Activated naive CD4-positive, alpha-beta T cell treated with anti-CD3 and anti-CD28 coated beads, Interleukin-2, amount 50 U/mL, for 16 hours (primary cell): Measurements from ENCODE around the gene PPTC7.
"Not testable (repeated sequence)": the region's sequence is repeated elsewhere in the genome, so short reads cannot be mapped to it uniquely, and the experiment has no call there.

Source experiments
- DNase-seq: peaks from one replicate; pipeline ENCODE4 v3.0.0-alpha.2; 2020

Gene PPTC7

DNA sequence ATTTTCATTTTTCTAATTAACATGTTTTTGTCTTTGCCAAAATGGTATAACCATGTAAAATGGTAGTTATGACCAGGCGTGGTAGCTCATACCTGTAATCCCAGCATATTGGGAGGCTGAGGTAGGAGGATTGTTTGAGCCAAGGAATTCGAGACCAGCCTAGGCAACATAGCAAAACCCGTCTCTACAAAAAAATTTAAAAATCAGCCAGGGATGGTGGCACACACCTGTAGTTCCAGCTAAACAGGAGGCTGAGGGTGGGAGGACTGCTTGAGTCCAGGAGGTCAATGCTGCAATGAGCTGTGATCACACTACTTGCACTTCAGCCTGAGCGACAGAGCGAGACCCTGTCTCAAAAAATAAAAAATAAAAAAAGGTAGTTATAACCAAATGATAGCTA is 23.1 kb downstream of the PPTC7 start:
- DNase-seq: no peak

DNA sequence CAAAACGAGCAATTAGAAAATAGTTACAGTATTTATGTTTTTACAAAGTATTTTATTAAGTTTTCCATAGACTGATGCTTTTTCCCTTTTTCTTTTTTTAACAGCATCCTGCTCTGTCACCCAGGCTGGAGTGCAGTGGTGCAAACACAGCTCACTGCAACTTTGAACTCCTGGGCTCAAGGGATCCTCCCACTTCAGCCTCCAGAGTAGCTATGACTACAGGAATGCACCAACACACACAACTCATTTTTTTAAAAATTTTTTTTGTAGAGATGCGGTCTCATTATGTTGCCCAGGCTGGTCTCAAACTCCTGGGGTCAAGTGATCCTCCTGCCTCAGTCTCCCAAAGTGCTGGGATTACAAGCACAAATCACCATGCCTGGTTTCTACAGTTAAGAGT is 24.2 kb downstream of the PPTC7 start:
- DNase-seq: not testable (repeated sequence)

DNA sequence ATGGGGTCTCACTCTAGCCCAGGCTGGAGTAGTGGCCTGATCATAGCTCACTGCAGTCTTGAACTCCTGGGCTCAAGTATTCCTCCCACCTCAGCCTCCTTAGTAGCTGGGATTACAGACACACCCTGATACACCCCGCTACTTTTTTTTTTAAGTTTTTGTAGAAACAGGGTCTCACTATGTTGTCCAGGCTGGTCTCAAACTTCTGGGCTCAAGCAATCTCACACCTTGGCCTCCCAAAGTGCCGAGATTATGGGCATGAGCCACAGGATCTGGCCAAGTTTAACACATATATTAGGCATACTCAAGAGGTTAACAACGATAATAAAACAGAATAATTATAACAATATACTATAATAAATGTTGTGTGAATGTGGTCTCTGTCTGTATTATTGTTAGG is 25.8 kb downstream of the PPTC7 start:
- no peak for DNase-seq

DNA sequence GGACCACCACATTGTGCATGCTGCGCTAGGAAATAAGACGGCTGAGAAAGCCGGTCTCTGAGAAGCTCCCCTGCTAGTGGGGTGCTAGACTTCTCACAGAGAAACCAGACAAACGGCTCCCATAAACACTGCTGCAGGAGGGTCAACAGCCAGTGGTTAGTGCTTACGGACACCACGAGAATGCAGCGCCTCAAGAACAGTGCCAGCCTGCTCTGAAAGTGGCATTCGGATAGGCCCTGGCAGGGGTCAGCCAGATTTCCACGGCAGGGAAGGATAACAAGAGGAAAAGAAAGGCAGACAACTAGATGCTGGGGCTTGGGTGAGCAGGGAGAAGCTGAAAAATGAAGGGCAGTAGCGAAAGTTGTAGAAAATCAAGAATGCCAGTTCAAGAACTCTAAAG is 26.4 kb downstream of the PPTC7 start:
- DNase-seq: no peak

DNA sequence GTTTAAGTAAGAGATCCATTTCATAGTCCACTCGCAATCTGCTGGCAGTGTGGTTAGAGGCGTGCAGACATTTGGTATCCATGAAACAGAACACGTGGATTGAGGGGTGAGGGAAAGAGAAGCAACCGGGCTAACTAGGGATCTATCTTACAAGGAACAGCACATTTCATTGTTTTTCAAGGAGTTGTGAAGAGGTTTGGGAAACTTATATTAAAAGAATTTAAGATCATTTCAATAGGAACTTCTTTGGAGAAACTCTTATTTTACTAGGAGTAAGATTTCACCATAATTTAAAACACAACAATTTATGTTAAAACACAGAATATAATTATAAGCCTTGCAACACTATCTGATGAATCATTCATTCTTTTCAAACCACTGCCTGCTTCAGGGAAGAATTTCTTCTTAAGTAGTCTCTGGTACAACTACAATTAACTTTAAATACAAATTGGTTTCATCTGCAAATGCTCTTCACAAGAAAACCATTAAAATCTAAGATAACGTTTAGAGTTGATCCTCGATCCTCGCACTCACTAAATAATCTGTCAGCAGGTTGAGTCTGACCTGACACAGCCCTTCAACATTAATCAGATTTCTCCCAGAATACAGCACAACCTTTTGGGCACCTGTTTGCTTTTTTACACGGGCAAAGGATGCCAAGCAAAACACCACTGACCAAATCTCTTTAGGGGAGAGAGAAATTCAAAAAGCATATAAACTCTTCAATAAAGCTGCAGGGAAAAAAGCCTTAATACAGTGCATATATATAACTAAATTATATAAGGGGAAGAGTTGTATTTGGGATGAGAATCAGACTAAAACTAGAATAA is 27.3 kb downstream of the PPTC7 start:
- no peak for DNase-seq

DNA sequence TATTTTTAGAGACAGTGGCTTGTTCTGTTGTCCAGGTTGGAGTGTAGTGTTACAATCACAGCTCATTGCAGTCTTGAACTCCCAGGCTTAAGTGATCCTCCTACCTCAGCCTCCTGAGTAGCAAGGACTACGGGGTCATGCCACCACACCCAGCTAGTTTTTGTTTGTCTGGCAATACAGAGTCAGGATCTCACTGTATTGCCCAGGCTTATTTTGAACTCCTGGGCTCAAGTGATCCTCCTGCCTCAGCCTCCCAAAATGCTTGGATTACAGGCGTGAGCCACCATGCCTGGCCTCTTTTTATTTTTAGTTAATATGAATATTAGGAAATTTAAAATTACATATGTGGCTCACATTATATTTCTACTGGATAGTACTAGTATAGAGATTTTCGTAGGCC is 28.9 kb downstream of the PPTC7 start:
- DNase-seq: no peak

DNA sequence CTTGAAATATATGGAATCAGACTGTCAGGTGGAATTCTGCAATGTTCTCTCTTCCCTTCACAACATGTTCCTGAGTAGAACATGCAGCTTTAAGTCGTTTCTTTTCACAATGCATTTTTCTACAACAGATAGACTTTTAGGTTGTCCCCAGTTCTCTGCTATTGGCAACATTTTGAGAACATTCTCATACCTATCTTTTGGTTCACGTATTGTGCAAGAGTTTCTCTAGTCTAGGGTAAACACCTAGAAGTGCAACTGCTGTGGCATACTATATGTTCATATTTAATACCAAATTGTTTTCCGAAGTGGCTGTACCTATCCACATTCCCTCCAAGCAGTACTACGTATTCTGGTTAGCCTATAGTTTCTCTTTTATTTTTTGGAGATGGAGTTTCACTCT is 32.1 kb downstream of the PPTC7 start:
- no peak for DNase-seq

DNA sequence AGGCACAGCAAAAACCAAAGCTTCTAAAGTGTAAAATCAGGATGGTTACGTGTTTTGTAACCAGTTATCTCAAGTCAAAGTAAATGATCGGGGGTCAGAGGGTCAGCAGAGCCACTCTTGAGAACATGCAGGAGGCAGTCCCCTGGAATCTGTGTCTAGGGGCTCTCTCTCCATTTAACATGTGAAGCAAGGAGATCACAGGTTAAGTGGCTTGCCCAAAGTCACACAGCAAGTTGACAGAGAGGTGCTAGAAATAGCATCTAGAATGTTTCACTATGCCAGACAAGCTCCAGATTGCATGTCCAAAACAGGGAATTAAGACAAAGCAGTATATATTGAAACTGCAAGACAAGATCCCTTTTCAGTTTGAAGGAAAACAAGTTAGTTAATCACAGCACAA is 33.4 kb downstream of the PPTC7 start:
- DNase-seq: no peak

DNA sequence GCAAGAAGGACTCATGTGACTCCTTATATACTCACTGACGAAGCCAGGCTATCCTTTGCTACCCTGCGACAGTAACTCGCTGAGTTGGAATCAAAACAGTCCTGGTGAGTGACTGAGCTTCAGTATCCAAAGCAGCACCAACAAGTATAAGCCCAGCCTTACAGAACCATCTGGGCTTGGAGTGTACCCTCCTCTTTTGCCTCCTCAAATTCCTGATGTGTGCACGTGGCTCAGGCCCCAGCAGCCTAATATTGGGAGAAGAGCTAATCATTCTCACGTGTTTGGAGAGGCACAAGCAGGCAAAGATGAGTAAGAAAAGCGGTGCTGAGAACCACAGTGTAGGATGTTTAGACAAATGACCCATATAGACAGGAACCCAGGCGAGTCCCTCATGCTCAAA is 34.4 kb downstream of the PPTC7 start:
- no peak for DNase-seq

DNA sequence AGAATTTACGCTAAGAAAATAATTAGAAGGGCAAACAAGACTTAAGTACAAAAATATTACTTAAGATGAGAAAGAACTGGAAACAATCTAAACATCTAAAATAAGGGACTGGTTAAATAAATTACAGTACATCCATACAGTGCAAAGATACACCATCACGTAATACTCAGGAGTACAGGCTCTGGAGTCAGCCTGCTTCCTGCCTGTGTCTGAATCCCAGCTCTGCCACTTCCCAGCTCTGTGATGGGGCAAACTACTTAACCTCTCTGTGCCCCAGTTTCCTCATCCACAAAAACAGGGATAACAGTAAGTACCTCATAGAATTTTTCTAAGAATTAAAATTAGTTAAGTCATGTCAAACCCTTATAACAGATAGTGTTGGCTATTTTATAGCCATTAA is 36.0 kb downstream of the PPTC7 start:
- DNase-seq: no peak

DNA sequence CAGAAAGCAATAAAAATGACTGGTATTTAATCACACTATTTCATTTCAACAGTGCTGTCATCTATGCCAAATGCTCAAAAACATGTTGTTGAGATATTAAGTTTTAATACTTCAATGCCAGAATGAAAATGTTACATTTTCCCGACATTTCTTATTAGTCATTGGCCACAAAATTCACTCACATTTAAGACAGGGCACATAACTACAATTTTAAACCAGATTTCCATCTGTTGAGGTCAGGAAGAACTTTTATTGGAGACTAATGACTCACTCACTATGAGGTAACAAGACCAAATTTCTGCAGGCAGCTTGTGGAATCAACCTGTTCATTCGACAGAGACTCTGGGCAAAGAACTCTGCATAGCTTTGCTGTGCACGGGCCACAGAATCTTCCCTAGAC is 36.8 kb downstream of the PPTC7 start:
- DNase-seq: no peak

DNA sequence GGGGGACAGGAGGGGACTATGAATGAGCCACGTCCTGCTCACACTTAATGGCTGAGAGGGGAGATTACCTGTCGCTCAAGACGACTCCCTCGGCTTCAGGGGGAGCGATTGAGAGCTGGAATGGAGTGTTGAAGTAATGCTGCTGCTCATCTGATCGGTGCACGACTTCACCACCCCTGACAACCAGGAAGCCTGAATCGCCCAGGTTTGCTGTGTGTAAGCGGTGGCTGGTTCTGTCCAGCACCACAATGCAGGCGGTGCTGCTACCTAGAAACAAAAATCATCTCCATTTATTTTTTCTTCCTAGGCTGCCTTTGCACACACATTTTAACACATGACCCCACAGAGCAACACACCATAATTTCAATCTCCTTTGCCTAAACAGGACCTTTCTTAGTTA is 37.3 kb downstream of the PPTC7 start:
- no peak for DNase-seq

DNA sequence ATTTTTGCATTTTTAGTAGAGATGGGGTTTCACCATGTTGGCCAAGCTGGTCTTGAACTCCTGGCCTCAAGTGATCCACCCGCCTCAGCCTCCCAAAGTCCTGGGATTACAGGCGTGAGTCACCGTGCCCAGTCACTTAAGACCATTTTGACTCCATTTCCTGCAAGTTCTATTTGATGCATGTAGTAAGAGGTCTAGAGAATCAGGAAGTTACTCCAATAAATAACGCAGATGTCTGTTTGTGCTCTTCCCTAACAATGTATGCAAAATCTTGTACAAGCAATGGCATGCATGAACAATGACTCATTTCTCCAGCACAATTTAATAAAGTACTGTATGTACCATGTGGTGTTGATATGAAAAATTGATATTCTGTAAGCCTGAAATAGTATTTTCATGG is 37.9 kb downstream of the PPTC7 start:
- DNase-seq: not testable (repeated sequence)

DNA sequence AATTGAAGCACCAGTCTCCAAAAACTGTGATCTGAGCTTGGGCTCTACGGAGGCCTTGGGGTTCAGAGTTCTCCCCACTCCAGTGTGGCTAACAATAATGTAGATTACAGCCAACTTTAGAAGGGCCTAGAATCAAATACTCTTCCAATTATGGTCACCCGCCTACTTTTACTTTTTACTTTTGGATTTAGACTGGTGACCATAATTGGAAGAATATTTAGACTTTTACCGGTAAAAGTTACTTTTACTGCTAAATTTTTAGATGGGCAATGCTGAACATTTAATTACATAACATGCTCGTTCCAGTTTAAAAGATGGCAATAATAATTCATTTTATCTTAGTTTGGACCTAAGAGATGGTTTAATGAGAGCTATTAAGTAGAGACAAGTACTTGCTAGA is 39.2 kb downstream of the PPTC7 start:
- no peak for DNase-seq

DNA sequence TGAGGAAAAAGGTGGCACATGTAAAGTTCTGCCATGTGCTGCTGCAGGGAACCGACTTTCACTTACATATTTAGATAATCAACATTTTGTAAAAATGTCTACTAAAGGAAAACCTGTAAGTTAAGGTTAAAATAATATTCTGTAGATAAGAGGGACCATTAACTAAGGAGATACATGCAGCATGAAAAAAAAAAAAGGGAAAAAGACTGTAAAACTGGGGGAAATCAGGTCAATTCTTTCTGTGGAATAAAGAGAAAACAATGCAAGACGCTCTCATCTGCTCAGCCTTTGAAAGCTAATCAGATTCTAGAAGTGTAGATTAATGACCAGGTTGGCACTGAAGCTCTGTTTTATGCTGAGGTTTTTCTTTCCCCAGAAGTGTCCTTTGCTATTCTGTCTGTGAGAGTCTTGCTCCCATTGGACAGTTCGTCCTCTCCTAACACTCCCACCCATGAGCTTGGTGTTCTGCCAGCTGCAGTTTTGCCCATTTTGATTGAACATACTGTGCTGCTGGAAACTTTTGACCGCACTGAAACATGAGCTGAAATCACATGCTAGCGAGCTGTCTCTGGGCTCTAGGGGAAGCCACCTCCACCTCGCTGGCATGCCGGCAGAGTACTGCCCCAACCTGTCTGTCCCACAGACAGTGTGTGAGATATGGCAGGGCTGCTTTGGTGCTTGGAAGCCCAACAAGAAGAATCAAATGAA is 39.7 kb downstream of the PPTC7 start:
- DNase-seq: no peak

DNA sequence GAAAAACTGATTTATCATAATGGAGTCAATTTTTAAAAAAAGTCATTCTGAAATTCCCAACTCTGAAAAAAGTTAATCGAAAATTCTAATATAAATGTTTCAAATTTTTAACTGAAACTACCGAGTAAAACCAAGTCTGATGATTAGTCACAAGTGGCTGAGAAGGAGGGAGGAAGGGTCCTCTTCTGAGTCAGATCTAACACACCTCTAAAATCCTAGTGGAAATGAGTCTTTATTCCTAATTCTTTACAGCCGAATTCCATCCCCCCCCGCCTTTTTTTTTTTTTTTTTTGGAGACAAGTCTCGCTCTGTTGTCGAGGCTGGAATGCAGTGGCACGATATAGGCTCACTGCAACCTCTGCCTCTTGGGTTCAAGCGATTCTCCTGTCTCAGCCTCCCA is 43.1 kb downstream of the PPTC7 start:
- DNase-seq: no peak

DNA sequence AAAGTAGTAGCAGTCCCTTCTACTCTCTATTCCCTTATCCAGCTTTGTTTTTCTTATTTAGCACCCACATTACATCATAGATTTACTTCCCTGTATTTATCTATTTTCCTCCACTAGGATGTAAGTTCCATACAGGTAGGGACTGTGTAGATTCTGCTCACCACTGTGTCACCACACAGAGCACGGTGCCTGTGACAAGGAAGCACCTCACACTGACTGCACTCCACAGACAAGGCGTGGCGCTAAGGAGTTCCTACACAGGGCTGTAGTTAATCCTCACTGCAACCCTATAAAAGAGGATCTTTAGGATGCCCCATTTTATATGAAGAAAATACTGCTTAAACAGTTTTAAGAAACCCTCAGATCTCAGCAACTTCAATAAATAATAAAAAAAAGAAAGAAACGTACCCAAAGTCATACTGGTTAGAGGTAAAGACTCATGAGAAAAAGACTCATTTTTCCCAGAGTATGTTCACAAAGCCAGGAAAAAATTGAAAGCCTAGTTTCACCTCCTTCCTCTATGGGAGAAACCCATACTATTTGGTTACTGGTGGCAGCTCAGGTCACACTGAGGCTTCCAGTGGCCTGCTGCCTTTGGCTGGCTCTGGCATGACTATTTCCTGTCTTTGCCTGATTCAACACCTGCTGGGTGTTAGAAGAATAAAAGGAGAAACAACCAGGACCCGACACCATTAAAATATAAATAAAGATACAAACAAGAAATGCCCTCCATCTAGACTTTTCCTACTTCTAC is 44.1 kb downstream of the PPTC7 start:
- DNase-seq: no peak

DNA sequence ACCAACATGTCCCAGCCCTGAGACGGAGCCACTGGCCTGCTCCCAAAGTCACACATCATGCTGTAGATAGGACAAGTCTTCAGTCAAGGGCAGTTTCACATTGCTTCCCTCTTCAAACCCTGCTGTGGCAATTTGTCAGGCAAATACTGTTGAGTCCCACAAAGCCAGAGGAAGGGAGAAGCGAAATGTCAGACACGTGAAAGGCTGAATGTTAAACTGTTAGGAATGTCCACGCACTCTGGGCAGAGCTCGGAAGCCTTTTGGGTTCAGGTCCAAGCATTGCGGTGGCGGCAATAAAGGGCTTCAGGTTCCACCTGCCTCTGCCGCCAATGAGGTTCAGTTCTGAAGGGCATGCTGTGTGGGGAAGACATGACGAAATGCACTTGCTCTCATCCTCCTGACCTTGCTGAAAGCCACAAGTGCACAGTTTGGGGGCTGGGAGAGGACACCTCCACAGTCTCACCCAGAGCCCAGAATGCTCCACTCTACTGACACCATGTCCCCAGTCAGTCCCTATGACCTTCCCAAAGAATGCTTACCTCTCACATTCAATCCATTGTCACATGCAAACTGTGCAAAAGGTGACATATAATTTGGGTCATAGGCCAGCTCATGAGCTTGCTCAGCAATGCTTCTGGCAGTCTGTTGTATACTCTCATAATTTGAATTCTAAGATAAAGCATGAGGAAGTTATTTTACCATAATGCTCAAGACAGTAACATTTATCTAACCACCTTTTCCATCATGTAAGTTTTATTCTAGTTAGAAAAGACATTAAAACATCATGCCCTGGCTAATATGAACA is 45.3 kb downstream of the PPTC7 start:
- no peak for DNase-seq

DNA sequence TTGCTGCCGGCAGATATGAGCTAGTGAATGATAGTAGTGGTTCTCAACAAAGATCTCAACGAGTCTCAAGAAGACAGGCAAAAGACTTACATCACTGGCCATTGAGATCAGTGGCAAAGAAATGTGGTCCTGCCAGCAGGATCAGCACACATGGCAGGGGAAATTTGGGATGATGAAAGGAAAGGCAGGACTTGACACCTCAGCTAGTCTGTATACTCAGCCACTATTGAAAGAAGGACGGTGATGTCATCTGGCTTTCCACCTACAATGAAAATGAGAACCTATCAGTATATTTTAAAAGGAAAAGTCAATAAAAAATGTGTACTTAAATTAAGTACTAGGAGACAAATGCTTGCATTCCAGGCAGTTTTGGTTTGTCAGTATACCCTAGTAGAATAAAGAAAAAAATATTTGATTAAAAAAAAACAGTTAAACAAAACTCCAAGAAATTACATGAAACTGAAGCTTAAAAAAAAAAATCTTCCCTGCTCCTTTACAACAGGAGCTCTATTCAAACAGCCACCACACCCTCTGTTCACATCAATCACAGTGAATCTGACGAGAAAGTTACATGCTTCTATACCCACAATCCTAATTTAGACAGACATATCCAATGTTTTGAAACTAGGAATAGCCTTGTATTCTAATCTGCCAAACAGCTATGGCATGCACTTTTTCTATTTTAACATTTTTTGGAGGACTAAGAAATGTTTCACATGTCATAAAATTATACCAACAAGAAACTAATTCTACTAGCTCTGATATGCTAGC is 46.1 kb downstream of the PPTC7 start:
- no peak for DNase-seq

DNA sequence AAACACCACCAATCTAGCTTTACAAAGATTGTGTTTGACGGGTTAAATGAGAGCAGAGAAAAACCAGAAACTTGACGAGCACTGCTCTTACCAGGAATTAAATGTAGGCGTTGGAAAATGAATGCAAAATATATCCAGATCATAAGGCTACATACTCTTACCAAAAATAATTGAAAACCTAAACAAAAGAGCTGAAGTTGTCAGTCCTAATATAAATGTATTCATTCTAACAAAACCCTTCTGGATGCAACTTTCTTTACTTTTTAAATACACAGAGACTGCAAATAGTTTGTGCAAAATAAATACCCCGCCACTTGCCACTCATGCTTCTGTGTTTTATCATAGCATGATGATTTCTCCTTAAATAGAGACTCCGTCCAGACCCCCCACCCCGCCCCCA is 48.3 kb downstream of the PPTC7 start:
- no peak for DNase-seq

DNA sequence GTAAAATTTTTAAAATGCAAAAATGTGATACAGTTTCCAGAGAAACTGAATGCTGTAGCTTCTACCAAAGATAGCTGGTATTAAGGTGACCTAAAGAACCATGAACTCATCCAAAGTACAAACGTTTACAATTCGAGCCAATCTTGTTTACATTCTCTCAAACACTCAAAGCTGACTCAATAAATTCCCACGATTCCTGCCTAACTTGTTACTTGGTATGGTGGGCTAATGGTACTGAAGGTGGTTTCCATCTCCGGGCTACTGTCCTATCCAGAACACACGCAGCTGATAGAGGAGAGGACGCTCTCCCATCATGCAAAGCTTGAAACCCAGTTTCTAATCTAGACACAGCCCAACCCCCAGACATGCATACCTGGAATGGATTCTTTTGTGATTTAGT is 49.5 kb downstream of the PPTC7 start:
- DNase-seq: no peak

DNA sequence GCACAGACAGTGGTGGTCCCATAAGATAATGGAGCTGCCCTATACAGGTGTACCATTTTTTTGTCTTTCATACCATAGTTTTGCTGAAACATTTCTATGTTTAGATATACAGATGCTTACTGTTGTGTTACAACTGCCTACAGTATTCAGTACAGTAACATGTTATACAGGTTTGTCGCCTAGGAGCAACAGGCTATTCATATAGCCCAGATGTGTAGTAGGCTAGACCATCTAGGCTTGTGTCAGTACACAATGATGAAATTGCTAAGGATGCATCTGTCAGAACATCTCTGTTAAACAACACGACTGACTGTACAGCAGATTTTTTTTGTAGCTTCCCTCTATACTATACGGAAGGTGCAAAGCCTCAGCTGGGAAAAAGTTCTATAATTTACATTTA is 50.5 kb downstream of the PPTC7 start:
- DNase-seq: no peak
